ENCODE data around the gene SETBP1.
"Not testable (repeated sequence)": the region's sequence is repeated elsewhere in the genome, so short reads cannot be mapped to it uniquely, and the experiment has no call there.

SETBP1 gene

DNA sequence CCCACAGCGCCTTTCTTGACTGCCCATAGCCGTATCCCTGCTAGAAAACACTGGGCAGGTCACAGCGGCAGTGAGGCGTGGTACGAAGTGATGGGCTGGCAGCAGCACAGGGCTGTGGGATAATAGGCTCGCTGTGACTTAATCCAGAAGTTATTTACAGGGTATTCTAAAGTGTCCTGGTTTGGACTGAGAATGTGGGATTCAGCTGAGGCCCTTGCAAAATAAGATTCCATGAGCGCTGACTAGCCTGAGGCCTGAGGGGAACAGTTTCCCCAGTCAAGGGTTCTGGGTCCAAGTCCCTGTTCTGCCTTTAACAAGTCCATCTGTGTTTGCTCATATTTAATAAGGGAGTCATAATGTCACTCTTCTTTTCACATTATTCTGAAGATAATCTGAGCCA lies 34.6 kb downstream of the SETBP1 start:
- Mint-ChIP-seq H3K27ac (ENCODE audit: low read depth) (no peak overlapping the region), H3K27me3 (no peaks in the 10 kb centered on the region)

DNA sequence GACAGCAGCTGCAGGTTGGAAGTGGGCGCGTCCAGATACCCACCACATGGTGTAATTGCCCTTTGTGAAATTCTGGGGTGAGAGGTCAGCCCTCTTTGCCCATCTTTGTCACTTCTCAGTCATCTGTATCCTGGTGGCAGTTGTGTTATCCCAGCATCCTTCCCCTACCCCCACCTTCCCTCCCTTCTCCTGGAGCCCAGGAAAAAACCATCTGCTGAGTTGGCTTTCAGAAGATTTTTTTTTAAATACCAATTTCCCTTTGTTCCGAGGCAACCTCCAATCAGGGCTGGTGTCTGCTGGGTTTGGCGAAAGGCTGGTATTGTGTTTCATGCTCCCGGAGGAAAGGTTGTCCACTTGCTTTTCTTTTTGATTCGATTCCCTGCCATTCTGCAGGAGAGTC lies 35.2 kb downstream of the SETBP1 start:
- Mint-ChIP-seq H3K27ac (ENCODE audit: low read depth) (no peak overlapping the region), H3K36me3 (ENCODE audit: insufficient read depth) (peaks cover 2% of the 10 kb centered on the region), H3K9me3 (no peaks in the 10 kb centered on the region), H3K4me1 (peaks cover 35% of the 10 kb centered on the region), H3K4me3 (no peak overlapping the region), H3K27me3 (no peaks in the 10 kb centered on the region)
- no peak for DNase-seq (ENCODE audit: low spot score in 2 of 2)
- ATAC-seq (replicated peaks; ENCODE audit: extremely low read depth, poor library complexity, severe bottlenecking), result no peak

More for the DNA sequence above, 34.6 kb downstream of the SETBP1 start:
- Mint-ChIP-seq H3K4me1 (peaks cover 31% of the 10 kb centered on the region), H3K9me3 (no peaks in the 10 kb centered on the region), H3K4me3 (no peak overlapping the region), H3K36me3 (ENCODE audit: insufficient read depth) (peaks cover 2% of the 10 kb centered on the region)
- DNase-seq (ENCODE audit: low spot score in 2 of 2) (no peak), ATAC-seq (replicated peaks; ENCODE audit: extremely low read depth, poor library complexity, severe bottlenecking) (no peak)

DNA sequence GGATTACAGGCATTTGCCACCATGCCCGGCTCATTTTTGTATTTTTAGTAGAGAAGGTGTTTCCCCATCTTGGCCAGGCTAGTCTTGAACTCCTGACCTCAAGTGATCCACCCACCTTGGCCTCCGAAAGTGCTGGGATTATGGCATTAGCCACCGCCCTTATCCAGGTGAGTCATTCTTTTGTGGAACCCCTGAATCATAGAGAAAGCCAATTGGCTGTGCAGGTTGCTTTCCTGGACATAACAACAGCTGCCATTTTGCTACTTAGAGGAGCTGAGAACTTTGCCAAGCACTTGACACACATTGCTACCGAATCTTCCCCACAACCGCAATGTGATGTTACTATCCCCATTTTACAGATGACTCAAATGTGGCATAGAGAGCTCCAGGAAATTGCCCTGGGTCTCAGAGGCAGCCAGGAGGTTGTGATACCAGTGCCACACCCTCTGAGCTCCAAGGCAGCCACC lies 36.0 kb downstream of the SETBP1 start:
- Mint-ChIP-seq H3K4me1 (peaks cover 34% of the 10 kb centered on the region), H3K36me3 (ENCODE audit: insufficient read depth) (no peaks in the 10 kb centered on the region), H3K27me3 (no peaks in the 10 kb centered on the region), H3K4me3 (peak overlapping the region; percentile 28), H3K27ac (ENCODE audit: low read depth) (peak overlapping the region; percentile 77), H3K9me3 (no peaks in the 10 kb centered on the region)
- DNase-seq (ENCODE audit: low spot score in 2 of 2), result no peak
- peak; percentile 24 for ATAC-seq (replicated peaks; ENCODE audit: extremely low read depth, poor library complexity, severe bottlenecking)

DNA sequence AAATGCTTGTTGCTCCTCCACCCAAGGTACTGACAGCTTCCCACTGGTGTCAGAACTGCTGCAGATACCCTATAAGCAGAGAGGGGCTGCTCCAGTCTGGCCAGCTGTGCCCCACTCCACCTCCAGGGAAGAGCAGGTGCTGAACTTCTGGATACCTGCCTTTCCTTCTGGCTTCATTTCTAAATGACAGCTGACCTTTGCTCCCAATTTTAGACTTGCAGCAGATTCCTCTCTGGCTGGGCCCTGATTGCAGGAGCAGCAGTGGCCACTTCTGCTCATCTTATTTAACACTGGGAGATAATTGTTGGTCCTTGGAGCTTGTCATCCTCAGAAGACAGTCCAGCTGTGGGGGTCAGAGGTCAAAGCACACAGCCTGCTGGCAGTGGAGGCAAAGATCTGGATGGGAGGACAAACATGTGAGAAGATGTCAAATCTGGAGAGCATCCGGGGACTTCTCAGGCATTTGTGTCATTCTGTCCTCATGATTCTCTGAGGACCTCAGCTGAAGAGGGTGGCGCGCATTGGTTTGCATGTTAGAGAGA lies 38.9 kb downstream of the SETBP1 start:
- H3K9me3 Mint-ChIP-seq, result no peaks in the 10 kb centered on the region
- no peak overlapping the region for H3K4me3 Mint-ChIP-seq
- no peaks in the 10 kb centered on the region for H3K36me3 Mint-ChIP-seq (ENCODE audit: insufficient read depth)
- H3K27me3 Mint-ChIP-seq, result no peaks in the 10 kb centered on the region
- H3K27ac Mint-ChIP-seq (ENCODE audit: low read depth), result no peak overlapping the region
- no peak for DNase-seq (ENCODE audit: low spot score in 2 of 2)
- ATAC-seq (replicated peaks; ENCODE audit: extremely low read depth, poor library complexity, severe bottlenecking), result no peak
- H3K4me1 Mint-ChIP-seq, result peaks cover 45% of the 10 kb centered on the region

DNA sequence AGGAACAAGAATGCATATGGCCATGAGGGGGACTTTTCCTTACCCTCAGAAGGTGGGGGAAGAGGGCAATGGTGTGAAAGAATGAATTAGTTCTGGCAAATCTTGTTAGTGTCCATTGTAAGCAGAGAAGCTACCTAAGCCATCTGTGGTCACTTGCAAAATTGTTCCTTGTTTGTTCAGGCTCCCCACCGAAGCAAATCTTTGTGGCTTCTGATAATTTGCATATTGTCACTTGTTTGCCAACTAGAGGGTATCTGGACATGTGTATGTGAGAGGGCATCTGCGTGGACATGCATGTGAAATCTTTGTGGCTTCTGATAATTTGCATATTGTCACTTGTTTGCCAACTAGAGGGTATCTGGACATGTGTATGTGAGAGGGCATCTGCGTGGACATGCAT lies 41.1 kb downstream of the SETBP1 start:
- peaks cover 64% of the 10 kb centered on the region for H3K4me1 Mint-ChIP-seq
- not testable (repeated sequence) for H3K27me3 Mint-ChIP-seq; H3K36me3 Mint-ChIP-seq (ENCODE audit: insufficient read depth); H3K27ac Mint-ChIP-seq (ENCODE audit: low read depth); H3K9me3 Mint-ChIP-seq; DNase-seq (ENCODE audit: low spot score in 2 of 2); H3K4me3 Mint-ChIP-seq; ATAC-seq (replicated peaks; ENCODE audit: extremely low read depth, poor library complexity, severe bottlenecking)

DNA sequence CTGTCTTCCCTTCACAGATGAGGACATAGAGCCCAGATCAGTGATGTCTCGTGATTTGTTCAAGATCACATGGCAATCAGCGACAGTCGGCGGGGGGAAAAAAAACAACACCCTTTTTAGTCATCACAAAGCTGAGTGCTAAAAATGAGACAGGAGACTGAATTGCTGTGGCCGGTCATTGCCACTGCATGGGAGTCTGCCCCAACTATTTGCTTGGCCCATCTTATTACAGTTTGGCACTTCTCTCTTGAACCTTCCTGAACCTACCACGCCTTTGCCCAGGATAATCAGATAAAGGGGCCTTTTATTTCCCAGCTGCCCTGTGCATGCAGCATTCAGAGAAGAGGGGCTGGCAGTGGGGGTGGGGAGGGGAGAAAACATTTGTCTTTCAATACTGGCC lies 42.7 kb downstream of the SETBP1 start:
- H3K27ac Mint-ChIP-seq (ENCODE audit: low read depth), result peak overlapping the region; percentile 86
- H3K36me3 Mint-ChIP-seq (ENCODE audit: insufficient read depth), result no peaks in the 10 kb centered on the region

DNA sequence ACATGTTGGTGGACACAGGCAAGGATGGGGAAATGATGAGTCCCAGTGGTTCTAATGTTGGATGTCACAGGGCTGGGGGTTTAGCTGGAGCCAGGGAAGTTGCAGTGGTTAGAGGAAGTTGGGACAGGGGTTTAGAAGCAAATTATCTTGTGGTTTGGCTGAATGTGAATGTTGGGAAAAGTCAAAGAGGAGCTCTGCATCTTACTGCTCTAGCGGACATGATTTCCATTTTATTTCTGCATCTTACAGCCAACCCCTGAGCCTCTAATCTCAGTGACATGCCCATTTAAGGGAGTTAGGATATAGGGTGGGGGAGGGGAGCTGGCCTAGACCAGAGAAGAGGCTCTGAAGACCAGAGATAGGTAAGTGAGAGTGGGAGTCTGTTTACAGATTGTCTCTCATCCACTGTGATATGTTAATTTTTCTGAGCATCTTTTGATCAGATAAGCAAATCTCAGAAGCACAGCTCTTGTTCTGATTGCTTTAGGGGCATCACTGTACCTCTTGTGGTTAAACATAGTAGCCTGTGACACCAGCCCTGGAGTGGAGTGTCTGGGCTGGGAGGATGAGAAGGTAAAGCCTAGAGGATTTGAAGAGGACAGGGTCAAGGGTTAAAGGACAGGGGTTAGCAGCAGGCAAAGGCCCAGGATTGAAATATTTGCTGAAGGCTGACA lies 43.6 kb downstream of the SETBP1 start:
- Mint-ChIP-seq H3K4me3 (peak overlapping the region; percentile 10), H3K4me1 (peaks cover 74% of the 10 kb centered on the region)
- ATAC-seq (replicated peaks; ENCODE audit: extremely low read depth, poor library complexity, severe bottlenecking), result no peak

More for the DNA sequence above, 42.7 kb downstream of the SETBP1 start:
- Mint-ChIP-seq H3K4me3 (no peak overlapping the region), H3K27me3 (no peaks in the 10 kb centered on the region), H3K9me3 (no peaks in the 10 kb centered on the region), H3K4me1 (peaks cover 66% of the 10 kb centered on the region)
- ATAC-seq (replicated peaks; ENCODE audit: extremely low read depth, poor library complexity, severe bottlenecking), result no peak
- DNase-seq (ENCODE audit: low spot score in 2 of 2), result no peak

DNA sequence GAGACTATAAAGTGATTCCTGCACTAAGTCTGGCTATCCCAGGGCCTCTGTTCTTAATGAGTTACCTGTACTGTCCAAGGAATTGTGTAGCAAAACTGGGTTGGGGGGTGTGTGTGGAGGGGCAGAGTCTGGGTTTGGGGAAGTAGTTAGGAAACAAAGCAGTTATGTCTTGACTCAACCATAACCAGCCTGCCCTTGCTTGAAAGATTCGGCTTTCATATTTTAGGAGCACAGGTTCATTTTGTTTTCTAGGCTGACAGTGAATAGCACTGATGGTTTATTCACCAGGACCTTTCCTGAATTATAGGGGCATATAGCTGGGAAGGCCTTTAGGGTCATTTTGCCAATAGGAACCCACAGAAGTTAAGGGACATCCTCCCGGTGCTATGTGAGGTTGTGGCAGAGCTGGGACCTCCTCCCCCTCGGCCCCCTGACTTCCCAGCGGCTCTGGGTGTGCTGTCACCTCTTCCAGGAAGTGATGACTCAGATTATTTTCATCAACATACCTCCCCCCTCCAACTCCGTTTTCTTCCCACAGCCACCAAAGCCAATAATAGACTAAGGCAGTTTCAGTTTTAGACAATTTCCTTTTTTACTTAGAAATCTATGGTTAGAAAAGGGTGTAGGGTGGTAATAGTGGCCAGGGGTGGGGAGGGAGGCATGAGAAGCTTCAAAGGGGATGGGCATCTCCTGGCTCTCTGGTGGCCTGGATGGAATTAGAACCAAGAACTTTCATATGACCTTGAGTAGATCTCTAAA lies 44.8 kb downstream of the SETBP1 start:
- peak overlapping the region; percentile 10 for H3K4me3 Mint-ChIP-seq
- DNase-seq (ENCODE audit: low spot score in 2 of 2), result peak in 1 of 2 donors; percentile 57
- H3K36me3 Mint-ChIP-seq (ENCODE audit: insufficient read depth), result no peaks in the 10 kb centered on the region
- H3K9me3 Mint-ChIP-seq, result no peaks in the 10 kb centered on the region
- peaks cover 80% of the 10 kb centered on the region for H3K4me1 Mint-ChIP-seq
- H3K27me3 Mint-ChIP-seq, result no peaks in the 10 kb centered on the region
- H3K27ac Mint-ChIP-seq (ENCODE audit: low read depth), result peak overlapping the region; percentile 86
- ATAC-seq (replicated peaks; ENCODE audit: extremely low read depth, poor library complexity, severe bottlenecking), result peak; percentile 67

More for the DNA sequence above, 43.6 kb downstream of the SETBP1 start:
- Mint-ChIP-seq H3K27me3 (no peaks in the 10 kb centered on the region), H3K36me3 (ENCODE audit: insufficient read depth) (no peaks in the 10 kb centered on the region), H3K9me3 (no peaks in the 10 kb centered on the region), H3K27ac (ENCODE audit: low read depth) (peak overlapping the region; percentile 86)
- no peak for DNase-seq (ENCODE audit: low spot score in 2 of 2)

DNA sequence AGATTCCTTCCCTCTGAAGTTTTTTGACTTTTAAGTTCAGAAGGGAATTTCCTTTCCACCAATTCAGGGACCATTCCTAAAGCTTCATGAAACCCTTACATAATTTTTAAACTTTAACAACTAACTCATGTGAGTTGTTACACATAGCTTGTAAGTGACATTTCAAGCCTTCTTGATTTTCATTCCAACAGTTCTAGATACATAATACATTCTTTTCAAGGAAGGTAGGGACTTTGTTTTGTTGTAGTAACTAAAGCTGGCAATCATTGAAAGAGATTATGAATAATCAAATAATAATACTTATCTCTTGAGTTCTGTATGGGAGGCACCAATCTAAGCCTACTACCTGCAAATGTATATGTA lies 45.4 kb downstream of the SETBP1 start:
- Mint-ChIP-seq H3K4me1 (peaks cover 82% of the 10 kb centered on the region), H3K9me3 (no peaks in the 10 kb centered on the region), H3K4me3 (peak overlapping the region; percentile 10), H3K27me3 (no peaks in the 10 kb centered on the region), H3K36me3 (ENCODE audit: insufficient read depth) (no peaks in the 10 kb centered on the region), H3K27ac (ENCODE audit: low read depth) (peak overlapping the region; percentile 86)
- DNase-seq (ENCODE audit: low spot score in 2 of 2) (no peak), ATAC-seq (replicated peaks; ENCODE audit: extremely low read depth, poor library complexity, severe bottlenecking) (no peak)

DNA sequence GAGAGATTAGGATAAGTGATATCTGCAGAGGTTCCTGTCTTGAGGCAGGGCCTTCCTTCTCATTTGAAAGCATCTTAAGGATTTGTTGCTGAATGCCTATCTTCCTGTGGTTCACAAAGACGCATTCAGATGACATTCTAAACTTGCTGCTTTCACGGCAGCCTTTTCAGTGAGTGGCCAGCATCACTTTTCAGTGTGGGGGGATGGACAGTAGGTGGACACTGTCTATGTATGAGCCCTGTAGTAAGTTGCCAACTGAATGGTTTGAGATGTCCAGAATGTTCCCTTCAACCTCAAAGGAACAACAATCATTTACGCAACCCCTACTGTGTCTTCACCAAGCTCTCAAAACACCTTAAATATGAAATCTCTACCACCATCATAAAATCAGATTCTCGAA lies 46.6 kb downstream of the SETBP1 start:
- H3K4me1 Mint-ChIP-seq, result peaks cover 93% of the 10 kb centered on the region
- H3K36me3 Mint-ChIP-seq (ENCODE audit: insufficient read depth), result no peaks in the 10 kb centered on the region
- H3K9me3 Mint-ChIP-seq, result no peaks in the 10 kb centered on the region
- no peak for ATAC-seq (replicated peaks; ENCODE audit: extremely low read depth, poor library complexity, severe bottlenecking)
- no peak for DNase-seq (ENCODE audit: low spot score in 2 of 2)
- no peaks in the 10 kb centered on the region for H3K27me3 Mint-ChIP-seq
- H3K27ac Mint-ChIP-seq (ENCODE audit: low read depth), result peak overlapping the region; percentile 86
- no peak overlapping the region for H3K4me3 Mint-ChIP-seq

DNA sequence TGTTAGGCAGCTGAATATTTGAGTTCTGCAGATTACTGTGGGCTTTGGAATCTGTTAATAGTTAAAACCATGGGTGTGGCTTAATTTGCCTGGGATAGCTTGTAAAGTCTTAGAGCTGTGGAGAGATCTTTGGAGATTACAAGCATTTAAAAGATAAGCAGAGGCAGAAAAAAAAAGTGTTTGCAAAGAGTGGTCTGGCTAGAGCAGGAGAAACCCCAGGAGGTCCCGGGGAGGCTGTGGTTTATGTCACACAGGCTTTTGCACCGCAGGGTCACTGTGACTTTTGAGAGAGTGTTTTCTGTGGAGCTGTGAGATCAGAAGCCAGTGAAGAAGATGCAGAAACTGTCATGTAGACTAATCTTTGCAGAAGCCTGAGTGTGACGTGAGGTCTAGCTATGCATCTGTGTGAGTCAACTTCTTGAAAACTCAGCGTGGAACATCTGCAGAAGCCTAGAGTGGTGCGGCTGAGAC lies 49.0 kb downstream of the SETBP1 start:
- Mint-ChIP-seq H3K4me1 (peaks cover 90% of the 10 kb centered on the region), H3K9me3 (no peaks in the 10 kb centered on the region), H3K36me3 (ENCODE audit: insufficient read depth) (no peaks in the 10 kb centered on the region), H3K27ac (ENCODE audit: low read depth) (peak overlapping the region; percentile 82), H3K4me3 (peak overlapping the region; percentile 16), H3K27me3 (no peaks in the 10 kb centered on the region)
- ATAC-seq (replicated peaks; ENCODE audit: extremely low read depth, poor library complexity, severe bottlenecking), result peak; percentile 73
- DNase-seq (ENCODE audit: low spot score in 2 of 2), result peak in 1 of 2 donors; percentile 61

DNA sequence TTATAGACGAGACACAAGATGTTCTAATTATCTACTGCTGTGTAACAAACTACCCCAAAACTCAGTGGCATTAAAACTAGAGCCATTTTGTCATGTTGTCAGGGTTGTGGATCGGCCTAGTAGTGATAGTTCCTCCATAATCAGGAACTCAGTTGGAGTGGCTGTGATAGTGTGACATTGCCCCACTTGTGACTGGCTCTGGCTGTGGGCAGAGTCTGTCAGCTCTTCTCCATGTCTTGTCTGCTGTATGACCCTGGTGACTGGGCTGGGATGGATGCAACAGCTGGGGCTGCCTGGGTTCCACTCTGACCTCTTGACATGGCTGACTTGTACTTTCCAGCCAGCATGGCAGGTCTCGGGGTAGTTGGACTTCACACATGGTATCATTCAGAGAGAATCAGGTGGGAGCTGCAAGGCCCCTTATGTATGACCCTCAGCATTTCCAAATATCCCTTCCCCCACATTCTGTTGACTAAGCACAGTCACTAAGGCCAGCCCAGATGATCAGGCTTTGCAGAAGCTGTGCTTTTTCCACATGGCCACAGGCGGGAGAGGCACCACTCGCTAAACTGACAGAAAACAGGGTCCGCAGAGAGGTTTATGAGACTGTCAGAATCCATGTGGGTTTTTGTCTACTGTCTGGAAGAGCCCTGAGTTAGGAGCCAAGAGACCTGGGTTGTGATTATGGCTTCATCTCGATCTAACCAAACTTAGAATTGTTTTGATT lies 50.3 kb downstream of the SETBP1 start:
- ATAC-seq (replicated peaks; ENCODE audit: extremely low read depth, poor library complexity, severe bottlenecking) (no peak), DNase-seq (ENCODE audit: low spot score in 2 of 2) (no peak)
- H3K27ac Mint-ChIP-seq (ENCODE audit: low read depth), result peak overlapping the region; percentile 82
- H3K27me3 Mint-ChIP-seq, result no peaks in the 10 kb centered on the region
- no peak overlapping the region for H3K4me3 Mint-ChIP-seq
- no peaks in the 10 kb centered on the region for H3K9me3 Mint-ChIP-seq
- H3K4me1 Mint-ChIP-seq, result peaks cover 77% of the 10 kb centered on the region
- no peaks in the 10 kb centered on the region for H3K36me3 Mint-ChIP-seq (ENCODE audit: insufficient read depth)

Measured in central memory CD8-positive, alpha-beta T cell (primary cell).